NOMO-1 treated with DMSO at 0.1 percent for 48 hours (cell line): Measurements from ENCODE around the gene MADD.
"Not testable (repeated sequence)": the region's sequence is repeated elsewhere in the genome, so short reads cannot be mapped to it uniquely, and the experiment has no call there.

ENCODE experiments used
- DNase-seq: peaks from one replicate; lab custom pipeline; 2025; ENCODE audit not compliant: unreplicated experiment; lab: John Stamatoyannopoulos, UW

MADD gene

DNA sequence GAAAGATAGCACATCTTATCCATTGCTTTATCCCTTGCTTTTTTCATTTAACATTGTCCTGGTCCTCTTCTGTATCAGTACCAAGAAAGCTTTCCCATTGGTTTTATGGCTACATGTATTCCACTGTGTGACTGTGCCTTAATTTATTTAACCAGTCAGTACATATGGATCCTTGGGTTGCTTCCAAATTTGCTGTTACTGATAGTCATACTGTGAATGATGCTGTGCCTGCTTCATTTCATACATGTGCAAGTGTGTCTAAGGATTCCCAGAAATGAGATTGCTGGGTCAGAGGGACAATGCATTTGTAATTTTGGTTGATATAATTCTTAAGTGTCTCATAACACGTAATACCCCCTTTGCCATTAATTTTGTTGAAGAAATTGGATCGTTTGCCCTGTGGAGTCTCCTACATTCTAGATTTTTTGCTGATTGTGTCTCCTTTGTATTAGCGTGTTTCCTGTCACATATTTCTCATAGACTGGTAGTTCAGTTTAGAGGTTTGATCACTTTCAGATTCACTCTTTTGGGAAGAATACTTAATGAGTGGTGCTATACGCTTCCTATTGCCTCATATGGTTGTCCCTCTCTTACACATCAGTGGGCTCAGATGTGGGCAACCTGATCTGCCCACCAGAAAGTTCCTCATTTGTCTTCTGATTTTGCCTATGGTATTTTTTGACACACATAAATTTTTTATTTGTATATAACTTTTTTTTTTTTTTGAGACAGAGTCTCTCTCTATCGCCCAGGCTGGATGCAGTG lies 47.3 kb downstream of the MADD start:
- DNase-seq: peak; percentile 55

DNA sequence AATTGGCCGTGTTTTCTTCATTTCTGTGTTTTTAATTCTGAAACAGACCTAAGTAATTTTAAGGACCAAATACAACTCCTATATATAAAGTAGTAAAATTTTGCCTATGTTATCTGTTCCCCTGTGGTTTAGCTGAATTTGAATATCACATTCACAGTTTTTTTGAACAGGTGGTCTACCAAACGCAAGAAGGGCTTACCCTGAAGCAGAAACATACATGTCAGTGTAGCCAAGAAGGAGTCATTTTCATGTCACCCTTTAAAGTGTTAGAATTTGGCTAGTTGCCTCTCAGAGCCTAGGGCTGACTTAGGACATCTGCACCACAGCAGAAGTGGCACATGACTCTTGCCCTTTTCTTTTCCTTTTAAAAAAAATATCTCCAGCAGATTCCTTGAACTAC lies 48.2 kb downstream of the MADD start:
- no peak for DNase-seq

DNA sequence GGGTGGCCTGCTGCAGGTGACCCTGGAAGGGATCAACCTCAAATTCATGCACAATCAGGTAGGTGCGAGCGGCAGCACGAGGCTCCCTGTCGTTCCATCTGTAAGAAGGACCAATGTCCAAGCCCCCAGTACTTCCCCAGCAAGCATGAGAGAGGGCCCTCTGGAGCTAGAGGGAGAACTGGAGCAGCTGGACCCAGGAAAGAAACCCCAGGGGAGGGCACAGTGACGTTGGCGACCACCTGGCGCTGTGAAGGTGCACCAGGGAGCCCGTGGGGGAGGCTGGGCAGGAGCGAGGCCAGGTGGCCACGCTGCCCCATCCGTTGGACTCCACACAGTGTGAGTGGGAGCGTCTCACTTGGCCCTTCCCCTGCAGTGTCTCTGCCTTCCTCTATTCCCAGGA lies 54.6 kb downstream of the MADD start:
- DNase-seq: no peak

DNA sequence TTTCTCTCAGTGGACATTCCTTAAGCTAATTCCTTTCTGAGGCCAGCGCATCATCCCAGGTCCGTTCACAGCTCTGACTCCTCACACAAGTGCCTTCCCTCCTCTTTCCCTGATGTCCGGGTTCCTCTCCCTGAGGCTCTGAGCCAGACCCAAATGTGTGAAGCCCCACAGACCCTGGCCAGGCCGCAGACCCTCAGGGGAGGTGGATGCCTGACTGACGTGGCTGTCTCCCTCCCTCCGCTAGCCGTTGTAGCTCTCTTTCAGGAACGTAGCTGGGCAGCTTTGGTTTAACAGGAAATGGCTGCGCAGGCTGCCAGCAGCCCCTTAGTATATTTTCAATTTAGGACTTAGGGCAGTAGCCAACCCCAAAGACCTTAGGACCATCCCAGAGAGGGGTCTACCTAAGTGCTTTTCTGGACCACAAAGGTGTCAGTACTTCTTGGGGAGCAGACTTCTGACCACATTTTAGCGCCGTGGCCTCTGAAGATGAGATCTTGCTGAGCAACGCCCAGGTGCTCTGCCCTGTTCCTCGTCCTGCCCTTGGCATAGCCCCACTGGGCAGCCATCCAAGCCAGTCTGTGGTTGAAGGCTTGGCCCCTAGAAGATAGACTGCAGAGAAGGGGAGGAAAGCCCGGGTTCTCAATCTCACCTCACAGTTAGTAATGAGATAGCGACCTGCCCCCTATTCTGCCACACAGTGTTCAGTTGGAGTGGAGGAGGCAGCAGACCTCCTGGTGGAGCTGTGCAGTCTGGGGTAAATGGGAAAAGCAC lies 55.5 kb downstream of the MADD start:
- DNase-seq: no peak

DNA sequence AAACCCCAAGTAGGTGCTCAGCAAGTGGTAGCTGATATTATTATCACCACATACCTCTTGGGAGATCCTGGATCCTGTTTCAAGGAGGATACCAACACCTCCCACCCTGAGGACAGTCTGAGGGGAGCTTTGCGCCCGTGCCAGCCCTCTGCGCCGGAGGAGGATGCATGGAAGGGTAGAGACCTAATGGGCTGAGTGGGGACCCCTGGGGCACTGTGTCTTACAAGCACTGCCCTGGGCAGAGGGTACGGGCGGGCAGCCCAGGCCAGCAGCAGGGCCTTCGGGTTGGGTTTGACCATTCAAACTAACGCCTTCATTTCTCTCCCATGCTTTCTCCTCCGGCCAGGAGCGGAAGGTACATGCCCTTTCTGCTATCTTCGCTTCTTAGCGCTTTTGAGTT lies 56.3 kb downstream of the MADD start:
- DNase-seq: no peak

DNA sequence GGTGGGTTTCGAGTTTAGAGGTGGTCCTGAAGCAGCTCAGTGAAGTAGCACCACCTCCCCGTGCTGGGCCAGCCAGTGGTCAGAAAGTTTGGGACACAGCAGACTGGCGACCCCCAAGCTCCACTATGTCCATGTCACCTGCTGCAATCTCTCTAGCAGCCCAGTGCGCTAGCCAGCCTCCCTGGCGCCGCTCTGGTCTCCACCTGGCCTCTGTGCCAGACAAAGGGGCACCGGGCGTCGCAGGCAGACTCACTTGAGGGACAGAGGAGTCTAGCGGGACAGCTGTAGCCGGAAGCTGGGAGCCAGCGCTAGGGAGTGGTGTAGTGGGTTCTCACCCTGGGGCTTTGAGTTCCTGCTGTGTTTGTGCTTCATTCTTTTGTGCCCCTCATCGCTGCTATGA lies 57.1 kb downstream of the MADD start:
- DNase-seq: no peak

DNA sequence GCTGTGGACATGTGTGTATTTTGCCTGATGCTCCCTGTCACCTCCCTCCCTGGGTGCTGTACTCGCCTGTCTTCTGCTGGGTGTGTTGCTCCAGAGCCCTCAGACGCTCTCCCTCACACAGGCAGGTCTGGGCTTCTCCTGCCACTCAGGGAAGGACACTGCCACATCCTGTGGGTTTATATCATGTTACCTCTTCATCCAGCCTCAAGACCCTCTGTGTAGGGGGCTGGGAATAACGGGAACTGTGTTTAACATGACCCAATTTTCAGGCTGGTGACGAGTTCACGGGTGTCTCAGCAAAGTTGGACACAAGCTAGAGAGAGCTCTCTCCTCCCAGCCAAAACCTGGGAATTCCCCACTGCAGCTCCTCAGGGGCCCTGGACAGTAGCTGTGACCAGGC lies 58.0 kb downstream of the MADD start:
- DNase-seq: no peak

DNA sequence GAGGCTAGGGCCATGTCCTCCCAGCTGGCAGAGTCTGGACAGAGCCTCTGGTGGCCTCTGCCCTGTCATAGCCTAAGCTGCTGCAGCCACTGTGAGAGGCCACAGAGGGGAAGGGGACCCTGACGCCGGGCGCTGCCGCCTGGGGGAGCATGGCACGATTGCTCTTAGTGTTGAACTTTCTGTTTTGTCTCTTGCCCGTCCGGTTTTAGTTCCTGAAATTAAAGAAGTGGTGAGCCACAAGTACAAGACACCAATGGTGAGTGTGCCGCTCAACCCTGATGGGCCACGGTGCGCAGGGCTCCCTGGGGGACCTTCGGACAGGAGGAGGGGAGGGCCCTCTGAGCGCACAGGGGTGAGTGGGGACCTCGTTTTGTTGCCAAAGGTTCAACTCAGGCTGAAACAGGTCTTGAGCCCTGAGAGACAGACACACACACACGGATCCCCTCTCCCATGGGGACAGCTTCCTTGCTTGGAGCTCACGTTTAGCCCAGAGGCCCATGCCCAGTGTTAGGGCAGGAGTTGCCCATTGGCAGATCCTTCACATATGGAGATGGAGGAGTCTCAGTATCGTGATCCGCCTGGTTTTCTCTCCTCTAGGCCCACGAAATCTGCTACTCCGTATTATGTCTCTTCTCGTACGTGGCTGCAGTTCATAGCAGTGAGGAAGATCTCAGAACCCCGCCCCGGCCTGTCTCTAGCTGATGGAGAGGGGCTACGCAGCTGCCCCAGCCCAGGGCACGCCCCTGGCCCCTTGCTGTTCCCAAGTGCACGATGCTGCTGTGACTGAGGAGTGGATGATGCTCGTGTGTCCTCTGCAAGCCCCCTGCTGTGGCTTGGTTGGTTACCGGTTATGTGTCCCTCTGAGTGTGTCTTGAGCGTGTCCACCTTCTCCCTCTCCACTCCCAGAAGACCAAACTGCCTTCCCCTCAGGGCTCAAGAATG lies 58.8 kb downstream of the MADD start:
- DNase-seq: peak; percentile 53

DNA sequence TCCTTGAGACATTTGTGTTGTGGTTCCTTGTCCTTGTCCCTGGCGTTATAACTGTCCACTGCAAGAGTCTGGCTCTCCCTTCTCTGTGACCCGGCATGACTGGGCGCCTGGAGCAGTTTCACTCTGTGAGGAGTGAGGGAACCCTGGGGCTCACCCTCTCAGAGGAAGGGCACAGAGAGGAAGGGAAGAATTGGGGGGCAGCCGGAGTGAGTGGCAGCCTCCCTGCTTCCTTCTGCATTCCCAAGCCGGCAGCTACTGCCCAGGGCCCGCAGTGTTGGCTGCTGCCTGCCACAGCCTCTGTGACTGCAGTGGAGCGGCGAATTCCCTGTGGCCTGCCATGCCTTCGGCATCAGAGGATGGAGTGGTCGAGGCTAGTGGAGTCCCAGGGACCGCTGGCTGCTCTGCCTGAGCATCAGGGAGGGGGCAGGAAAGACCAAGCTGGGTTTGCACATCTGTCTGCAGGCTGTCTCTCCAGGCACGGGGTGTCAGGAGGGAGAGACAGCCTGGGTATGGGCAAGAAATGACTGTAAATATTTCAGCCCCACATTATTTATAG lies 59.6 kb downstream of the MADD start:
- no peak for DNase-seq

DNA sequence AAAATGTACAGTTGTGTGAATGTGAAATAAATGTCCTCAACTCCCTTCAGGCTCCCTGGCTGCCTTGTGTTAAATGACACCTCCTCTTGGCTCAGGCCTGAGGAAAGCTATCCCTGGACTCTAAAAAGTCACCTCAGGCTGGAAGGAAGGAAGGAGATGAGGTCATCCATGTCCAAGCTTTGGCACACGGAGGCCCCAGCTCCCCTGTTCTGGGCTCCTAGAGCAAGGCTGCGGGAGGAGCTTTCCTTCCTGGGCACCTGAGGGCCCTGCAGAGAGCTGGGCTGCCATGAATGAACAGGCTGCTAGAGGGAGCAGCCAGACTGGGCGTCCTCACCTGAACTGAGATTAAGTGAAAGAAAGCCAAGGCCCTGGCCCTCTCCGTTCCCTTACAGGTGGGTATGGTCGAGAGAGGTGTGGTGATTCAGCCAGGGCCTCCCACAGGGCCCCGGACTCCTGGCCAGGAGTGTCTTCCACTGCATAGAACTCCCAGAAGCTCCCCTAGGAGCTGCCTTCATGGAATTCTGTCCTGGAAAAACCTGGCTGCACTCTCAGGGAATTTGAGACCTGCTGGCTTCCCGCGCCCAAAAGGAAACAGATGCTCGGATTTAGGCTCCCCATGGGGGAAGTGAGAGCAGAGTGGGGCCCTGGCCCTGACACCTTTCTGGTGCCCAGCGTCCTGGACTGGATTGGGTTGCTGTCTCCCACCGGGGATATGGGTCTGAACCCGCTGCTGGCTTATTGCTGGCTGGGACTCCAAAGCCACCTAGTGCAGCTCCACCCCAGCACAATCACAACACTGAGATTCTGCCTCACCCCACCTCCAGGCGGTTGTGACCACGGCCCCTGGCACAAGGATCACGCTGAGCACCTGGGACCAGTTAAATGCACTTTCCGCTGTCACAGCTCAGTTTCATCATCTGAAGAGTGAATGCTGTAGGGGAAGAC lies 60.3 kb downstream of the MADD start:
- DNase-seq: no peak

DNA sequence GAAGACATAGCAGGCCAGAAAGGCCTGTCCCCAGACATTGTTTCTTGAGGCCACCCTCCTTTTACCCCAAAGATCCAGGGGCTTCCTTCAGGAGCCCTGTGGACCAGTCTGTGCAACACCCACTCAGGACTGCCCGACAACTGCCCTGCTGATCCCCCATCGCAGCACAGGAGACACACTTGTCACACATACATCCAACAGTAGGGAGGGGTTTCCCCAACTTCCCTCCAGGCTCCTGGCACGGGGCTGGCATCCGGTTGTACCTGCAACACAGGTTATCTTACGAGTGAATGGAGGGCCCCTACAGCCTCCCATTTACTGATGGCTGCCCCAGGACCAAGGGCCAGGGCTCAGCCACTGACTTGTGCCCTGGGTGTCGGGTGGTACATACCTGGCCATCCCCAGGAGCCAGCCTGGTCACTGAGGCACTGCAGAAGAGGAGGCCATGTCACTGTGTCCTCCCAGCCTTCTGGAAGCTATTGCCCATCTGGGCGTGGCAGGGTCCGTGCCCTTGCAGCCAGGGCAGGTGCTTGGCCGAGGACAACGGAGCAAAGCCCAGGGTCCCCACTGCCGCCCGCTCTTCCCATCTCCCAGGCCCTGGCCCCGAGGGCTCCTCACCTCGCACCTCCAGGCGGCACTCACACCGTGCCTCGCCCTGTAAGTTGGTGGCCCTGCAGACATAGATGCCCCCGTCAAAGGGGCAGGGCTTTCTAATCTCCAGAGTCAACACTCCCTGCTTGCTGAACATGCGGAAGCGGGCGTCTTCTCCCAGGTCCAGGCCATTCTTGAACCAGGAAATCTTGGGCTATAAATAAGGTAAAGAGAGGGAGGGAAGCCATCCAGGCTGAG lies 61.7 kb downstream of the MADD start:
- DNase-seq: no peak

DNA sequence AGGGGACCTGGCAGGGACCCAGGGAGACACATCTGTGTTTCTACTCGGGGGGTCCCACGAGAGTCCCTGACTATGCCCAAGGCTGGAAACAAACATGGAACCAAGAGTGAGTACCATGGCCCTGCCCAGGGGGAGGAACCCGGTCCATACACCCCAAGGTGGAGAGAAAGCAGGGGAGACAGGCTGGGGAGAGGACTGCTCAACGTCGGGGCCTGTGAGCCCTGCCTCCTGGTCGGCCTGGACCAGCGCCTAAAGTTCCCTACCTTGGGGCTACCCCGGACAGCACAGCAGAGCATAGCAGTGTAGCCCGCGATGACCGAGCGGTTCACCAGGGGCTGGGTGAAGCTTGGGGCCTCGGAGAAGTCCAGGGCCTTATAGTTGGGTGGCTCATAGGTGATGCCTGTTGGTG lies 62.4 kb downstream of the MADD start:
- no peak for DNase-seq

DNA sequence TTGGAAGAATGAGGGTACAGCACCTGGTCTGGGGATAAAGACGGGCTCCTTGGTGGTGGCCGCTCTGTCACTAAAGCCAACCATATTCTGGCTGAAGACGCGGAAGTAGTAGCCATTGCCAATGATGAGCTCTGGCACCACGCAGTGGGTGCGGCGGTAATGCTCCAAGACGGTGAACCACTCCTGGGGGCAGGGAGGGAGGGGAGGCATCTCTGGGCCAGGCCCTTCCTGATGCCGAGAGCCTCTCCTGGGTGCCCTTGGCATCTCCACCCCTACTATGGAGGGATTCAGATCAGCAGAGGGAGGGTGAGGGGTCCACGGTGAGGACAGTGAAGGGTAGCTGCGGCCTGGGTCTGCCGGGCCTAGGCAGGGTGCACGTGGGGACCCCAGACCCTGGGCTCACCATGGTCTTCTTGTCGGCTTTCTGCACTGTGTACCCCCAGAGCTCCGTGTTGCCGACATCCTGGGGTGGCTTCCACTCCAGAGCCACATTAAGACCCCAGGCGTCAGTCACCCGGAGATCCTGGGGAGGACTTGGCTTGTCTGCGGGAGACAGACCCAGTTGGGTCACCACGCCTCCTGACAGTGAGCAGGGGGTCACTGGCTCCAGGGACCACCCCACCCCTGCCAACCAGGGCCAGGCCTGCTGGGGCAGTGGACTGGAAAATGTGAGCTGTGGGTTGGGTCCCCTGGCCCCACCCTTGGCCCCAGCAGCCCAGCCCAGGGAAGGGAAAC lies 63.0 kb downstream of the MADD start:
- no peak for DNase-seq

DNA sequence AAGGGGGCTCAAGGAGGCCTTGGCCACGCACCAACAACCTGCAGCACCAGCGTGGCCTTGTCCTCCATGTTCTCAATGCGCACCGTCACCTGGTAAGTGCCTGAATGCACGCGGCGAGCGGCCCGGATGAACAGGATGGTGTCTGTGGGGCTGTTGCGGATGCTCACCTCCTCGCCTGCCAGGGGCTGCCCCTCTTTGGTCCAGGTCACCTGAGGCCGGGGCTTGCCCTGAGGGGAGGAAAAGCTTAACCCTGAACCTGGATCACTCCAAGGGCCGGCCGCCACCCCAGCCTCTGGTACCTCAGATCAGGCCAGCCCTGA lies 63.6 kb downstream of the MADD start:
- DNase-seq: no peak

DNA sequence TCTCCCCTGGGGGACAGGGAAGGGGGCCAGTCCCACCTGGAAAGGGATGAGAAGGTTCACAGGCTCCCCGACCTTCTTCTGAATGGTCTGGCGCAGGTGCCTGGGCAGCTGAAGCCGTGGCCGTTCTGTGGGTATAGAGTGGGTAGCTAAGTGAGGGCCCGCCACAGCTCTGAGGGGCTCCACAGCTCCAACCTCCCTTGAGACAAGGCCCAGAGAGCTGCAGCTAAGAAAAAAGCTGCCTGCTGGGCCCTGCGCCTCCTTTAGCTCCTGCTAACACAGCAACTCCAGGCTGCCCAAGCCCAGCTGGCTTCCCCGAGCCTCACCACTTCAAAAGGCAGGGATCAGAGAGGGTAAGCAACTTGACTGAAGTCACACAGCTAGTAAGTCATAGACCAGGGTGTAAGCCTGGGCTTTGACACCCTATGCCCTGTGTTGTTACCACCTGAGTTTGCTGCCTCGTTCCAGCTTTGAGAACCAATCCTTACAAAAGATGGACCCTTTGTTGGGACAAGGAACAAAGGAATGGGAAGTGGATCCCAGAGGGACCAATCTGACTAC lies 64.0 kb downstream of the MADD start:
- DNase-seq: no peak

DNA sequence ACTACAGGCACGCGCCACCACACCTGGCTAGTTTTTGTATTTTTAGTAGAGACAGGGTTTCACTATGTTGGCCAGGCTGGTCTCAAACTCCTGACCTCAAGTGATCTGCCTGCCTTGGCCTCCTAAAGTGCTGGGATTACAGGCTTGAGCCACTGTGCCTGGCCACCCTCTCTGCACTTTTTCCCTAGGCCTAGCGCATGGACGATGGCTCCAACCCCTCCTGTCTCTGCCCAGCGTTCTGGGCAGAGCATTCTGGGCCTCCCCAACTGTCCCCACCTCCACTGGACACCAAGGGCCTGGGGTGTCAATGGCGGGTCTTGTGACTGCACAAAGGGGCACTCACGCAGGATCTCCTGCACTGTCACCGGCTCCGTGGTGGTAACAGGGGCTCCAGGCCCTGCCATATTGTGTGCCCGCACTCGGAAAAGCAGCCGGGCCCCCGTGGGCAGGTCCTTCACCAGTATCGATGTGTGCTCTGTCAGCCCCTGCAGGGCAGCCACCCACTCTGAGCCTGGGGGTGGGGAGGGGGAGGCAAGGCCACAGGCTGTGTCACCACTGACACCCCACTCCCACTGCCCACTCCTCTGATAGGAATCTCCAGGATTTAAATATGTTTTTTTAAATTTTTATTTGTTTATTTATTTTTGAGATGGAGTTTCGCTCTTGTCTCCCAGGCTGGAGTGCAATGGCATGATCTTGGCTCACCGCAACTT lies 64.9 kb downstream of the MADD start:
- not testable (repeated sequence) for DNase-seq

DNA sequence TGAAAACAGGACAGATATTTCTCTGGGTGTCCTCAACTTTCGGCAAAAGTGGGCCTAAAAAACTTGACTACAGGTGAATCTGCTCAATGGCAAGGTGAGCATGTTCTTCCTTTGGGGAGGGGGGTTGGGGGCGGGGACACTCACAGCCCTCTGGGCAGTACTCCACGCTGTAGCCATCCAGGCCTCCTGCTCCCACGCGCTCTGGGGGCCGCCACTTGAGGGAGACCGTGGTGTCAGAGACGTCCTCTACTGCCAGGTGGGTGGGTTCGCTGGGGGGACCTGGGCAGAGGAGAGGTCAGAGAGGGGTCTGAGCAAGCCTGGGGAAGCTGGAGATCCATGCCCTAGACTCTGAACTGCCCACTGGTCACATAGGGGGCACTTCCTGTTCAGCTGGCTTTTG lies 65.8 kb downstream of the MADD start:
- DNase-seq: no peak

DNA sequence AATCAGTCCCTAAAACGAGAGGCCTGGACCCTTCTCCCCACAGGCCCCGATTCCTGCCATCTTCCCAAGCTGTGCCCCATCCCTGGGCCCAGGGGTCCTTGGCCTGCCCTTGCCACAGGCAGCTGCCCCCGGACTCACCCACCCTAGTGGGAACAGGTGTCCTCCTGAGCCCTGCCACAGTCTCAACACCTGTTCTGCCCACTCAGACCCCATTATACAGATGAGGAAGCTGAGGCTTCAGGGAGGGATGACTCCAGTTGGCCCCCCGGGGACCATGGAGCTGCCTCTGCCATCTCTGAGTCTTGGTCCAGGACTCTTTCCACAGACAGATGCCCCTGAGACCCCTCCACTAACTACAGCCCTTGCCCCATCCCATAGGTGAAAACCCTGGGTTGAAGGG lies 66.7 kb downstream of the MADD start:
- DNase-seq: no peak
